Measurements from ENCODE around the gene TXNDC11. TPM values are rescaled to one million over a fixed set of nuclear protein-coding genes. Genes with fewer than 3 reads are reported as not detected.

Gene TXNDC11
- total RNA-seq, 1 donor from 2014 or later, result 99.2 TPM

- Histone ChIP-seq H3K36me3 (peaks cover 98% of the 10 kb centered on the region), H3K27ac (no peak overlapping the region)
- ATAC-seq, result no peak
These were observed 26.2 kb upstream of the TXNDC11 start for GRCh38 chr16:11768849-11769248.

GRCh38 chr16:11762431-11762830, 19.8 kb upstream of the TXNDC11 start:
- ATAC-seq (no peak), DNase-seq (no peak)
- Histone ChIP-seq H3K9me3 (no peaks in the 10 kb centered on the region), H3K27ac (no peak overlapping the region), H3K36me3 (peaks cover 96% of the 10 kb centered on the region), H3K4me1 (peaks cover 17% of the 10 kb centered on the region), H3K4me3 (no peak overlapping the region), H3K27me3 (no peaks in the 10 kb centered on the region)
- TF ChIP-seq, protein P1, sequence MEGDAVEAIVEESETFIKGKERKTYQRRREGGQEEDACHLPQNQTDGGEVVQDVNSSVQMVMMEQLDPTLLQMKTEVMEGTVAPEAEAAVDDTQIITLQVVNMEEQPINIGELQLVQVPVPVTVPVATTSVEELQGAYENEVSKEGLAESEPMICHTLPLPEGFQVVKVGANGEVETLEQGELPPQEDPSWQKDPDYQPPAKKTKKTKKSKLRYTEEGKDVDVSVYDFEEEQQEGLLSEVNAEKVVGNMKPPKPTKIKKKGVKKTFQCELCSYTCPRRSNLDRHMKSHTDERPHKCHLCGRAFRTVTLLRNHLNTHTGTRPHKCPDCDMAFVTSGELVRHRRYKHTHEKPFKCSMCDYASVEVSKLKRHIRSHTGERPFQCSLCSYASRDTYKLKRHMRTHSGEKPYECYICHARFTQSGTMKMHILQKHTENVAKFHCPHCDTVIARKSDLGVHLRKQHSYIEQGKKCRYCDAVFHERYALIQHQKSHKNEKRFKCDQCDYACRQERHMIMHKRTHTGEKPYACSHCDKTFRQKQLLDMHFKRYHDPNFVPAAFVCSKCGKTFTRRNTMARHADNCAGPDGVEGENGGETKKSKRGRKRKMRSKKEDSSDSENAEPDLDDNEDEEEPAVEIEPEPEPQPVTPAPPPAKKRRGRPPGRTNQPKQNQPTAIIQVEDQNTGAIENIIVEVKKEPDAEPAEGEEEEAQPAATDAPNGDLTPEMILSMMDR (IDR thresholded peaks at IDR 0.05), result no peak
- intact Hi-C loops (cut with DNase I), result no loop called here

More at GRCh38 chr16:11768849-11769248, 26.2 kb upstream of the TXNDC11 start:
- Histone ChIP-seq H3K4me1 (no peaks in the 10 kb centered on the region), H3K9me3 (no peaks in the 10 kb centered on the region), H3K4me3 (no peak overlapping the region), H3K27me3 (no peaks in the 10 kb centered on the region)
- no peak for DNase-seq
- TF ChIP-seq, protein P1 (IDR thresholded peaks at IDR 0.05), result no peak
- intact Hi-C loops (cut with DNase I), result no loop called here

- Histone ChIP-seq H3K27ac (no peak overlapping the region), H3K4me1 (peaks cover 17% of the 10 kb centered on the region), H3K36me3 (peaks cover 96% of the 10 kb centered on the region), H3K9me3 (no peaks in the 10 kb centered on the region), H3K27me3 (no peaks in the 10 kb centered on the region), H3K4me3 (no peak overlapping the region)
- intact Hi-C loops (cut with DNase I), result no loop called here
- ATAC-seq (peak; percentile 44), DNase-seq (no peak)
- TF ChIP-seq, protein P1 (IDR thresholded peaks at IDR 0.05), result no peak
These were observed 17.3 kb upstream of the TXNDC11 start for GRCh38 chr16:11759997-11760396.

DNA sequence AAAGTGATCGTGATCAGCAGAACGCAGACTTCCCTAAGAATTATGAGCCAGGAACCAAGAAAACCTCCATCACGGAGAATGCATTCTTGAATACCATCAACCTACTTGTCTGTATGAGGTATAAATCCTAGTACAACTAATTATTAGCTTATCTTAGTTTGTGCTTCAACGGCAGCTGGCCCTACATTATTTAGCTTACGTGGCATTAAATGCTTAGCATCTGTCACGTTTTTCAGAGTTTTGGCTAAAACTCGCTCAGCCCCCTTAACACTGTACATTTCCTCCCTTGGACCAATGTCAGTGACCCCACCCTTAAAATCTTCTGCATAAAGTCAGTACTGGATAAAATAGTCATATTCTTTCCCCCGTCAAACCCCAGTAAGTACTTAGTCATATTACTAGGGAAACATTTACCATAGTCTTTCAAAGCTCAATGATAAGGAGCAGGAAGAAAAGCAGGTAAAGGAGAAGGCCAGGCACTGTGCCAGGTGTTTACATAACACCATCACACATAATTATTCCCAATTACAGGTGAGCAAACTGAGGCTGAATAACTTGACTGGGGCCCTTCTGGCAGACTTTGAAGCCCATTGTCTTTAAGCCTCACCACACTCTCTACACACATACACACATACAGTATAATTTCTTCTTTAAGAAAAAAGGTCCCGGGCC, 16.6 kb upstream of the TXNDC11 start:
- intact Hi-C loops (cut with DNase I), result no loop called here
- Histone ChIP-seq H3K36me3 (peaks cover 94% of the 10 kb centered on the region), H3K4me1 (peaks cover 17% of the 10 kb centered on the region), H3K27ac (no peak overlapping the region), H3K27me3 (no peaks in the 10 kb centered on the region), H3K9me3 (no peaks in the 10 kb centered on the region), H3K4me3 (no peak overlapping the region)
- ATAC-seq (no peak), DNase-seq (no peak)
- TF ChIP-seq, protein P1 (IDR thresholded peaks at IDR 0.05), result no peak

DNA sequence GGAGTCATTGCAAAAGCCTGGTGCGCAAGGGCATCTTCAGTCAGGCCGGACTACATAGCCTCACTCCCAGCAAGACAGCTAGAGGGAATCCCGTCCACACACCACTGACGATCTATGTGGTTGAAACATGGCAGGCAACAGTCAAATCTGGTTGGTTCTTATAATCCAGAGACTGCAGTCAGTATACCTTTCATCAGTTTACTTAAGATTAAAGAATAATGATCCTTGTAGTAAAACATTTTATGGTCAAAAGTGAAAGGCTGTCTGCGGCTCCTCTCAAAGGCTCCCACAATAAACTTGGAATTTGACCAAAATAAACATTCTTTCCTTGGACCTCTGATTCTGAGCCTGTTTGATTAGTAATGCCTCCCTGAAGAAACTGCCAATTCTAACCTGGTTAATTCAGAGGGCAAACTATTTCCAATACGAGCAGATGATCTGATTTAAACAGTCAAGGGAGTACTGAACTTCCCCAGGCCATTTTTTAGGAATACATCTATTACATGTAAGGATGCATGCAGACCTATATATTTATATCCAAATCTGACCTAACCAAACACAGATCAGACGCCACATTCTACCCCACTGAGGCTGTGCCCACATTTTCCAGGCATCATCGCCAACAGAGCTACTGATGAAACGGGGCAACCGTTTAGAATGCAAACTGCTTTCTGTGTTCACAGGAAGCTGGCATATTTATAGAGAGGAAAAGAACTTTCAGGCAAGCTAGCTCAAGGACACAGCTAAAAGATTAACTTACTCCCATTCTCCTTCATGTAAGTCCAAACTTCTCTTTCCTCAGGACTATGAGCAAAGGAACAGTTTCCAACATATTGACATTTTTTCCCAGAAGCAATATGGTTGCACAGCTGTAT, 15.3 kb upstream of the TXNDC11 start:
- no peak for DNase-seq
- H3K36me3 ChIP-seq, result peaks cover 96% of the 10 kb centered on the region

More for the DNA sequence above, 15.3 kb upstream of the TXNDC11 start:
- H3K4me1 ChIP-seq, result peaks cover 17% of the 10 kb centered on the region
- TF ChIP-seq, protein P1 (IDR thresholded peaks at IDR 0.05), result no peak
- intact Hi-C loops (cut with DNase I), result no loop called here
- no peaks in the 10 kb centered on the region for H3K9me3 ChIP-seq
- peak; percentile 55 for ATAC-seq
- H3K4me3 ChIP-seq, result no peak overlapping the region
- H3K27ac ChIP-seq, result peak overlapping the region; percentile 52
- H3K27me3 ChIP-seq, result no peaks in the 10 kb centered on the region

Data from upper lobe of right lung (tissue), 1 donor.